Right atrium auricular region (tissue), 2 donors: ENCODE measurements around the gene SERGEF. TPM values are rescaled to one million over a fixed set of nuclear protein-coding genes. Genes with fewer than 3 reads are reported as not detected.
A peak's percentile ranks its signal among the peaks of the same experiment; 100 is the strongest.

Experiments
- DNase-seq: peaks from one replicate; pipeline ENCODE4 v3.0.0-alpha.2; 2019; ENCODE audit warnings: low spot score
- H3K27ac ChIP-seq, 2 donors: fragments of 200-600 bp; sonication (generic); 1 replicate in 1 of 2; 2 replicates in 1 of 2; pipeline ENCODE4 v1.5.1; 2016 to 2019
- H3K27me3 ChIP-seq, 2 donors: fragments of 200-600 bp; sonication (generic); one replicate each; pipeline versions ENCODE4 v1.5.1 to v1.6.0; 2017 to 2019
- H3K36me3 ChIP-seq: fragments of 200-600 bp; sonication (generic); one replicate; pipeline ENCODE4 v1.5.1; 2016
- H3K4me1 ChIP-seq, 2 donors: fragments of 200-600 bp; sonication (generic); one replicate each; pipeline versions ENCODE4 v1.5.1 to v1.6.0; 2017 to 2019
- H3K4me3 ChIP-seq, 2 donors: fragments of 200-600 bp; sonication (generic); 1 replicate in 1 of 2; 2 replicates in 1 of 2; pipeline ENCODE4 v1.5.1; 2017 to 2019; ENCODE audit warnings: mild to moderate bottlenecking in 1 of 2, moderate library complexity in 1 of 2
- H3K9me3 ChIP-seq, 2 donors: fragments of 200-600 bp; sonication (generic); one replicate each; pipeline ENCODE4 v1.5.1; 2019
- CTCF ChIP-seq, 2 donors: fragments of 200-600 bp; sonication (generic); IDR thresholded peaks; one replicate each; pipeline ENCODE4 v1.5.1; 2019; ENCODE audit warnings: antibody characterized with exemption in 2 of 2
- total RNA-seq, 2 donors: library from RNA; depleted of rRNA; stranded (reverse); fragments of >200 nt; gene quantifications; one replicate each; pipeline ENCODE4 v1.1.0, GENCODE V29; 2016

Gene SERGEF
- total RNA-seq, 2 donors from 2014 or later = 18.1 to 27.6 TPM

GRCh38 chr11:17923217-17923616 lies 89.6 kb downstream of the SERGEF start:
- Histone ChIP-seq H3K27me3 (no peaks in the 10 kb centered on the region), H3K9me3 (no peaks in the 10 kb centered on the region), H3K4me3 (no peak overlapping the region), H3K36me3 (no peaks in the 10 kb centered on the region), H3K4me1 (peaks cover 0 to 13% of the 10 kb centered on the region in 2 donors), H3K27ac (no peak overlapping the region)
- no peak for DNase-seq
- TF ChIP-seq CTCF (IDR thresholded peaks at IDR 0.05) = no peak

DNA sequence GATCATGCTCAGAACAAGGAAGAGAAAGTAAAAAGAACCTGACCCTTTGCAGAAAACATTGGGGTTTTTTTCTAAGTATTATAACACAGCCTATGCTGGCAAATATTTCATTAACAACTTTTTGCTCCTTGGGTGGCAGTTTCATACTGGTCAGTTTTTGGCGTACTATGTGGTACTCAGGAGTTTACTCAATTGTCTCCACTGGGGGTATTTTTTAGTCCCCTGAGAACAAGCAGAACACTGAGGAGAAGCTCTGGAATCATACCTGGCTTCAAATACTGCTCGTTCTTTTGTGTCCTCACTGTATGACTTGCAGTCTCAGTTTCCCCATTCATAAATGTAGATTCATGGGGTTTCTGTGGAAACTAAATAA lies 90.4 kb downstream of the SERGEF start:
- Histone ChIP-seq H3K36me3 (no peaks in the 10 kb centered on the region), H3K27me3 (no peaks in the 10 kb centered on the region), H3K4me3 (no peak overlapping the region), H3K9me3 (no peaks in the 10 kb centered on the region), H3K27ac (no peak overlapping the region), H3K4me1 (peaks cover 0 to 13% of the 10 kb centered on the region in 2 donors)
- no peak for TF ChIP-seq CTCF (IDR thresholded peaks at IDR 0.05)
- no peak for DNase-seq

- peaks cover 0 to 13% of the 10 kb centered on the region in 2 donors for H3K4me1 ChIP-seq
- H3K27me3 ChIP-seq = no peaks in the 10 kb centered on the region
- no peaks in the 10 kb centered on the region for H3K9me3 ChIP-seq
- no peak overlapping the region for H3K4me3 ChIP-seq
- DNase-seq = peak; percentile 61
- no peak overlapping the region for H3K27ac ChIP-seq
- TF ChIP-seq CTCF (IDR thresholded peaks at IDR 0.05) = no peak
- H3K36me3 ChIP-seq = no peaks in the 10 kb centered on the region
Observed at GRCh38 chr11:17921659-17922415, 91.0 kb downstream of the SERGEF start.

DNA sequence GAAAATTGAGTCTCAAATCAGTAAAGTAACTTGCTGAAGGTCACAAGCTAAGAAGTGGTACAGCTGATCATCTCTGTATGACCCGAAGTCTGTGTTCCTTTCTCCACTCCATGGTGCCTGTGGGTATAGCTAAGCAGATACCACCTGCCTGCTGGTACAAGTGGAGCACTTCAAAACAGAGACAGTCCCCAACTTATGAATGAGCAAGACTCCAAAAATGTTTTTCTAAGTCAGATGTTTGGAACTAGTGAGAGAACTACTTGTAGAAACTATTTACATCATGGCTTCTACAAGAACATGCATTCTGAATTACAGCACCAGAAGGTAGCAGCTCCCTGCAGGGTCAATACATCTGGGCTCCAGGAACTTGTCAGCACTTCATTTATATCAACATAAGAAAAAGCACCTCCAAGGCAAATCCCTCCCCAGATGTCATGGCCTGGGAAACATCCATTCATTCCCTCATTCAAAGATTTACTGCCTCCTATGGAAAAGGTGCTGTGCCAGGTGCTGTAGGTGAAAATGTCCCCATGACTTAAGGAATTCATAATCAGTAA lies 94.7 kb downstream of the SERGEF start:
- DNase-seq = no peak
- no peak for TF ChIP-seq CTCF (IDR thresholded peaks at IDR 0.05)
- no peaks in the 10 kb centered on the region for H3K36me3 ChIP-seq
- peaks cover 0 to 7% of the 10 kb centered on the region in 2 donors for H3K4me1 ChIP-seq
- no peak overlapping the region for H3K4me3 ChIP-seq
- no peaks in the 10 kb centered on the region for H3K9me3 ChIP-seq
- H3K27me3 ChIP-seq = no peaks in the 10 kb centered on the region
- no peak overlapping the region for H3K27ac ChIP-seq

GRCh38 chr11:17917556-17917955 lies 95.3 kb downstream of the SERGEF start:
- H3K27ac ChIP-seq = no peak overlapping the region
- DNase-seq = no peak
- H3K9me3 ChIP-seq = no peaks in the 10 kb centered on the region
- no peaks in the 10 kb centered on the region for H3K27me3 ChIP-seq
- H3K36me3 ChIP-seq = no peaks in the 10 kb centered on the region
- TF ChIP-seq CTCF (IDR thresholded peaks at IDR 0.05) = no peak
- H3K4me1 ChIP-seq = peaks cover 0 to under 1% of the 10 kb centered on the region in 2 donors
- H3K4me3 ChIP-seq = no peak overlapping the region
